H1 (cell line): ENCODE data around the gene MANBA. TPM values are rescaled to one million over a fixed set of nuclear protein-coding genes. Genes with fewer than 3 reads are reported as not detected.

ENCODE experiments used
- CTCF ChIA-PET: fragments of 300-600 bp; sonication (Branson Sonifier 250); formaldehyde crosslinking; loops from one replicate; lab custom pipeline; 2021; ENCODE audit not compliant: partially characterized antibody; lab: Charles Lee
- POLR2A ChIA-PET: fragments of 300-600 bp; sonication (Branson Sonifier 250); formaldehyde crosslinking; loops from one replicate; lab custom pipeline; 2021; ENCODE audit warnings: inconsistent platforms; ENCODE audit not compliant: partially characterized antibody; lab: Charles Lee
- DNase-seq, 2 experiments: peaks; one replicate each; pipeline versions ENCODE4 v3.0.0 to v3.0.0-alpha.2; 2010 to 2022; ENCODE audit warnings: low spot score in 2 of 2, low read depth in 1 of 2, mixed read lengths in 1 of 2
- FAIRE-seq: peaks from 2 replicates; lab custom pipeline; 2011; peaks lifted over from hg19 to GRCh38; lab: Jason Lieb, UNC
- H2AFZ ChIP-seq: 2 replicates; pipeline ENCODE4 v1.8.1; 2012; ENCODE audit warnings: low read length, inconsistent platforms
- H2AK5ac ChIP-seq: 2 replicates; pipeline ENCODE4 v1.6.1; 2013; ENCODE audit warnings: low read depth, low read length
- H2BK120ac ChIP-seq: replicated peaks from 2 replicates; pipeline ENCODE3; 2013; ENCODE audit warnings: low read depth, low read length, inconsistent platforms
- H2BK12ac ChIP-seq: 2 replicates; pipeline ENCODE4 v1.6.1; 2013; ENCODE audit warnings: low read depth, low read length
- H2BK15ac ChIP-seq: 2 replicates; pipeline ENCODE4 v1.6.1; 2013; ENCODE audit warnings: low read length
- H2BK20ac ChIP-seq: 2 replicates; pipeline ENCODE4 v1.6.1; 2013; ENCODE audit warnings: low read length
- H2BK5ac ChIP-seq: 2 replicates; pipeline ENCODE4 v1.6.1; 2013; ENCODE audit warnings: low read depth, low read length
- H3K14ac ChIP-seq: 2 replicates; pipeline ENCODE4 v1.6.1; 2013; ENCODE audit warnings: inconsistent platforms; ENCODE audit not compliant: insufficient read length
- H3K18ac ChIP-seq: 2 replicates; pipeline ENCODE4 v1.6.1; 2013; ENCODE audit warnings: low read length; ENCODE audit errors: extremely low read depth
- H3K23ac ChIP-seq: 2 replicates; pipeline ENCODE4 v1.6.1; 2013; ENCODE audit warnings: inconsistent platforms; ENCODE audit not compliant: insufficient read length
- H3K23me2 ChIP-seq: 2 replicates; pipeline ENCODE4 v1.6.1; 2013; ENCODE audit warnings: low read depth, low read length
- H3K27ac ChIP-seq: 2 replicates; pipeline ENCODE4 v1.6.1; 2011; ENCODE audit warnings: low read depth, low read length, inconsistent platforms
- H3K27me3 ChIP-seq, 4 experiments: replicated peaks in 1 of 4; 1 replicate in 1 of 4; 2 replicates in 3 of 4; pipeline versions ENCODE4 v1.6.1 to v1.8.1; 2011 to 2013; ENCODE audit warnings: low read length in 3 of 4, mild to moderate bottlenecking in 3 of 4, inconsistent platforms in 2 of 4, mixed read lengths in 2 of 4, moderate library complexity in 1 of 4; ENCODE audit not compliant: control insufficient read depth in 3 of 4, insufficient read depth in 3 of 4; ENCODE audit errors: extremely low read depth in 1 of 4
- H3K36me3 ChIP-seq, 4 experiments: 2 replicates each; pipeline versions ENCODE4 v1.6.1 to v1.8.1; 2011 to 2013; ENCODE audit warnings: mild to moderate bottlenecking in 4 of 4, low read length in 3 of 4, moderate library complexity in 2 of 4, control low read depth in 1 of 4, inconsistent platforms in 1 of 4; ENCODE audit not compliant: insufficient read depth in 4 of 4, control insufficient read depth in 2 of 4
- H3K4ac ChIP-seq: replicated peaks from 2 replicates; pipeline ENCODE3; 2013; ENCODE audit warnings: low read length, low read depth, mixed read lengths, inconsistent platforms; ENCODE audit not compliant: insufficient read length
- H3K4me1 ChIP-seq, 4 experiments: replicated peaks in 1 of 4; 1 replicate in 1 of 4; 2 replicates in 3 of 4; pipeline versions ENCODE4 v1.6.1 to v1.8.1; 2011 to 2013; ENCODE audit warnings: low read length in 3 of 4, inconsistent platforms in 2 of 4, mixed read lengths in 1 of 4; ENCODE audit not compliant: insufficient read depth in 4 of 4, control insufficient read depth in 3 of 4
- H3K4me2 ChIP-seq, 2 experiments: 2 replicates each; pipeline versions ENCODE4 v1.6.1 to v1.8.1; 2011 to 2013; ENCODE audit warnings: low read depth in 2 of 2, low read length in 2 of 2, control low read depth in 1 of 2, inconsistent platforms in 1 of 2, mild to moderate bottlenecking in 1 of 2; ENCODE audit not compliant: insufficient read depth in 1 of 2
- H3K4me3 ChIP-seq, 4 experiments: fragments of 200-600, 300-600 bp in 1 of 4; sonication (generic), shearing (Covaris generic), sonication (Bioruptor Twin) in 1 of 4; 2 replicates each; pipeline versions ENCODE4 v1.5.1 to v1.8.1; 2011 to 2016; ENCODE audit warnings: low read length in 4 of 4, low read depth in 3 of 4, control low read depth in 2 of 4, inconsistent platforms in 2 of 4, mild to moderate bottlenecking in 2 of 4, mixed read lengths in 1 of 4, moderate library complexity in 1 of 4; ENCODE audit not compliant: insufficient read depth in 2 of 4; ENCODE audit errors: extremely low read depth in 1 of 4
- H3K56ac ChIP-seq: replicated peaks from 2 replicates; pipeline ENCODE3; 2013; ENCODE audit warnings: low read depth, mild to moderate bottlenecking, mixed read lengths, low read length, inconsistent platforms; ENCODE audit not compliant: insufficient read length
- H3K79me1 ChIP-seq: 2 replicates; pipeline ENCODE4 v1.6.1; 2013; ENCODE audit warnings: low read depth, low read length, control low read depth
- H3K79me2 ChIP-seq, 2 experiments: 2 replicates each; pipeline versions ENCODE4 v1.6.1 to v1.8.1; 2012 to 2013; ENCODE audit warnings: low read length in 2 of 2, mild to moderate bottlenecking in 2 of 2, inconsistent platforms in 1 of 2; ENCODE audit not compliant: insufficient read depth in 2 of 2, control insufficient read depth in 1 of 2
- H3K9ac ChIP-seq, 4 experiments: replicated peaks in 1 of 4; 1 replicate in 1 of 4; 2 replicates in 3 of 4; pipeline versions ENCODE4 v1.6.1 to v1.8.1; 2011 to 2013; ENCODE audit warnings: low read depth in 3 of 4, low read length in 3 of 4, control low read depth in 2 of 4, mild to moderate bottlenecking in 2 of 4, moderate library complexity in 2 of 4, inconsistent platforms in 1 of 4; ENCODE audit errors: extremely low read depth in 1 of 4
- H3K9me3 ChIP-seq, 2 experiments: 2 replicates each; pipeline versions ENCODE4 v1.6.1 to v1.8.1; 2012 to 2013; ENCODE audit warnings: mild to moderate bottlenecking in 2 of 2, moderate library complexity in 2 of 2, control low read depth in 1 of 2, inconsistent platforms in 1 of 2, low read depth in 1 of 2, low read length in 1 of 2, mixed read lengths in 1 of 2; ENCODE audit not compliant: insufficient read depth in 2 of 2
- H4K20me1 ChIP-seq, 2 experiments: replicated peaks in 1 of 2; 2 replicates each; pipeline versions ENCODE3 to v1.8.1; 2011 to 2013; ENCODE audit warnings: inconsistent platforms in 2 of 2, low read length in 2 of 2, mild to moderate bottlenecking in 1 of 2; ENCODE audit not compliant: insufficient read depth in 2 of 2, control insufficient read depth in 1 of 2
- H4K5ac ChIP-seq: 2 replicates; pipeline ENCODE4 v1.6.1; 2013; ENCODE audit warnings: low read length, low read depth, mixed read lengths, inconsistent platforms; ENCODE audit not compliant: insufficient read length
- H4K8ac ChIP-seq: 2 replicates; pipeline ENCODE4 v1.8.0; 2013; ENCODE audit warnings: mild to moderate bottlenecking, moderate library complexity, low read length, inconsistent platforms; ENCODE audit not compliant: insufficient read depth; ENCODE audit errors: extremely low read depth
- H4K91ac ChIP-seq: replicated peaks from 2 replicates; pipeline ENCODE3; 2013; ENCODE audit warnings: low read length, mixed read lengths, inconsistent platforms; ENCODE audit not compliant: insufficient read length
- SUZ12 ChIP-seq: fragments of 200-600 bp; sonication (generic); IDR thresholded peaks from 2 replicates; pipeline ENCODE4 v1.6.1; 2012; ENCODE audit warnings: mild to moderate bottlenecking, inconsistent platforms, low read length, moderate library complexity, mixed read lengths
- polyA plus RNA-seq, 7 experiments: library from polyadenylated mRNA; depleted of rRNA in 3 of 7; stranded (reverse) in 5 of 7; unstranded in 2 of 7; fragments of >200 nt in 5 of 7; fragments of 200-250 nt in 2 of 7; gene quantifications; 1 replicate in 5 of 7; 2 replicates in 1 of 7; 4 replicates in 1 of 7; pipeline versions ENCODE4 v1.2.1 to v1.2.3, GENCODE V29; 2011 to 2013; ENCODE audit warnings: missing spikeins in 2 of 7, mixed read lengths in 2 of 7
- total RNA-seq: library from RNA; stranded (reverse); fragmentation: NEBNext Ultra II Directional; extraction: Animal tissue kit (Norgen Biotek cat#: 25700); gene quantifications from 2 replicates; pipeline ENCODE4 v1.2.1, GENCODE V29; 2021

MANBA gene
- total and polyA plus RNA-seq, 2 of the 8 experiments (the other 6 are each of a cell fraction or from before 2014, with no cell fraction given) = 22.9 to 27.8 TPM

DNA sequence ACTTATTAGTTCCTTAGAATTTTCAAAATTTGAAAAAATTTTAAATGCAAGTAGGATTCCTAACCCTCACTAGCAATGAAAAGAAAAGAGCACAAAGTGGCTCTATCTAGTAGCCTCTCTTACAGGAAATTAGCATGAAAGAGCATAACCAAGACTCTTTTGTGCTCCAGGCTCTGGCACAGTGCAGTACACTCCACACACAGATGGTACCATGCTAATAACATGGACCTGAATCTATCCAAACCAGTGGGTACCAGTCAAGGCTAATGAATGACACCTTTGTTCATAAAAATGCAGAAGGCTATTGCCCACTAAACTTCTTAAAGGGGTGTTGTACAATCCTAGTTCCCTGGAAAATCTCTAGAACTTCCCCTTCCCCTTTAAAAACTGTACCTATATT lies 119.0 kb downstream of the MANBA start:
- Histone ChIP-seq H4K20me1 (no peaks in the 10 kb centered on the region), H3K79me1 (no peaks in the 10 kb centered on the region), H3K4me3 (no peak overlapping the region), H3K36me3 (peaks cover 0 to 6% (median 2%) of the 10 kb centered on the region in 4 experiments; a peak in 3 of 8 replicates), H2BK12ac (no peak overlapping the region), H3K18ac (no peak overlapping the region), H4K5ac (no peak overlapping the region), H2AFZ (no peak overlapping the region), H2BK120ac (no peak overlapping the region), H2AK5ac (no peak overlapping the region), H3K79me2 (no peaks in the 10 kb centered on the region), H2BK5ac (no peak overlapping the region), H3K27me3 (no peaks in the 10 kb centered on the region), H2BK15ac (no peak overlapping the region), H2BK20ac (no peak overlapping the region), H3K4me2 (no peak overlapping the region), H3K9me3 (no peaks in the 10 kb centered on the region), H3K4me1 (no peaks in the 10 kb centered on the region), H3K9ac (no peak overlapping the region), H3K14ac (no peak overlapping the region), H3K23ac (no peak overlapping the region), H3K27ac (no peak overlapping the region), H4K8ac (no peak overlapping the region), H4K91ac (no peak overlapping the region), H3K4ac (no peak overlapping the region), H3K23me2 (0 out of 2 replicates have a peak, but pooled peaks cover 2% of the 10 kb centered on the region), H3K56ac (no peak overlapping the region)
- CTCF ChIA-PET = interaction anchor here (0.6 to 1.9 kb wide), 3 partner anchors 18 to 100 kb away, joined by 3 to 4 read pairs (median 4); no protein-coding TSS in a partner anchor
- TF ChIP-seq SUZ12 = no peak
- FAIRE-seq (no peak), DNase-seq (no peak)
- POLR2A ChIA-PET = no interaction called here
